HG03469 (cell line): ENCODE measurements around the gene CC2D2A.

Experiments
- ATAC-seq: cut with Tn5 transposase; IDR thresholded peaks from one replicate; pipeline ENCODE4 v1.9.1; 2021; ENCODE audit warnings: mild to moderate bottlenecking, moderate library complexity, moderate number of reproducible peaks; ENCODE audit not compliant: unreplicated experiment

The CC2D2A gene

GRCh38 chr4:15552557-15553362 lies 83.1 kb downstream of the CC2D2A start:
- ATAC-seq, result no peak

- no peak for ATAC-seq
These were observed 86.9 kb downstream of the CC2D2A start for GRCh38 chr4:15556511-15557092.

- ATAC-seq, result no peak
These were observed 88.3 kb downstream of the CC2D2A start for GRCh38 chr4:15557786-15558550.

GRCh38 chr4:15558561-15558960 lies 88.9 kb downstream of the CC2D2A start:
- ATAC-seq, result no peak

- no peak for ATAC-seq
These were observed 92.4 kb downstream of the CC2D2A start for GRCh38 chr4:15562114-15562513.

GRCh38 chr4:15562623-15563022 lies 92.9 kb downstream of the CC2D2A start:
- no peak for ATAC-seq

- no peak for ATAC-seq
These were observed 94.2 kb downstream of the CC2D2A start for GRCh38 chr4:15563871-15564270.

GRCh38 chr4:15568821-15569220 lies 99.1 kb downstream of the CC2D2A start:
- no peak for ATAC-seq

GRCh38 chr4:15569746-15570145 lies 100.1 kb downstream of the CC2D2A start:
- no peak for ATAC-seq

GRCh38 chr4:15575966-15576365 lies 106.3 kb downstream of the CC2D2A start:
- ATAC-seq, result no peak

- ATAC-seq, result no peak
These were observed 107.8 kb downstream of the CC2D2A start for GRCh38 chr4:15577508-15577907.

GRCh38 chr4:15584785-15585184 lies 115.1 kb downstream of the CC2D2A start:
- ATAC-seq, result no peak

- ATAC-seq, result no peak
These were observed 115.6 kb downstream of the CC2D2A start for GRCh38 chr4:15585331-15585730.

GRCh38 chr4:15586066-15586465 lies 116.4 kb downstream of the CC2D2A start:
- no peak for ATAC-seq

- no peak for ATAC-seq
These were observed 118.0 kb downstream of the CC2D2A start for GRCh38 chr4:15587649-15588048.

GRCh38 chr4:15592799-15593198 lies 123.1 kb downstream of the CC2D2A start:
- no peak for ATAC-seq

GRCh38 chr4:15598644-15599043 lies 129.0 kb downstream of the CC2D2A start:
- no peak for ATAC-seq

GRCh38 chr4:15600176-15600575 lies 130.5 kb downstream of the CC2D2A start:
- ATAC-seq, result no peak

- ATAC-seq, result no peak
These were observed 132.2 kb downstream of the CC2D2A start for GRCh38 chr4:15601862-15602261.

- ATAC-seq, result no peak
These were observed 135.9 kb downstream of the CC2D2A start for GRCh38 chr4:15605537-15605936.

GRCh38 chr4:15610855-15611254 lies 141.2 kb downstream of the CC2D2A start:
- no peak for ATAC-seq

- no peak for ATAC-seq
These were observed 142.5 kb downstream of the CC2D2A start for GRCh38 chr4:15612136-15612535.
